GM19397 (cell line): ENCODE data around the gene ESYT2.
"Not testable (repeated sequence)": the region's sequence is repeated elsewhere in the genome, so short reads cannot be mapped to it uniquely, and the experiment has no call there.

Experiments used
- ATAC-seq: cut with Tn5 transposase; IDR thresholded peaks from one replicate; pipeline ENCODE4 v1.9.1; 2021; ENCODE audit warnings: mild to moderate bottlenecking, moderate library complexity; ENCODE audit not compliant: unreplicated experiment

ESYT2 gene, protein sequence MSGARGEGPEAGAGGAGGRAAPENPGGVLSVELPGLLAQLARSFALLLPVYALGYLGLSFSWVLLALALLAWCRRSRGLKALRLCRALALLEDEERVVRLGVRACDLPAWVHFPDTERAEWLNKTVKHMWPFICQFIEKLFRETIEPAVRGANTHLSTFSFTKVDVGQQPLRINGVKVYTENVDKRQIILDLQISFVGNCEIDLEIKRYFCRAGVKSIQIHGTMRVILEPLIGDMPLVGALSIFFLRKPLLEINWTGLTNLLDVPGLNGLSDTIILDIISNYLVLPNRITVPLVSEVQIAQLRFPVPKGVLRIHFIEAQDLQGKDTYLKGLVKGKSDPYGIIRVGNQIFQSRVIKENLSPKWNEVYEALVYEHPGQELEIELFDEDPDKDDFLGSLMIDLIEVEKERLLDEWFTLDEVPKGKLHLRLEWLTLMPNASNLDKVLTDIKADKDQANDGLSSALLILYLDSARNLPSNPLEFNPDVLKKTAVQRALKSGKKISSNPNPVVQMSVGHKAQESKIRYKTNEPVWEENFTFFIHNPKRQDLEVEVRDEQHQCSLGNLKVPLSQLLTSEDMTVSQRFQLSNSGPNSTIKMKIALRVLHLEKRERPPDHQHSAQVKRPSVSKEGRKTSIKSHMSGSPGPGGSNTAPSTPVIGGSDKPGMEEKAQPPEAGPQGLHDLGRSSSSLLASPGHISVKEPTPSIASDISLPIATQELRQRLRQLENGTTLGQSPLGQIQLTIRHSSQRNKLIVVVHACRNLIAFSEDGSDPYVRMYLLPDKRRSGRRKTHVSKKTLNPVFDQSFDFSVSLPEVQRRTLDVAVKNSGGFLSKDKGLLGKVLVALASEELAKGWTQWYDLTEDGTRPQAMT

DNA sequence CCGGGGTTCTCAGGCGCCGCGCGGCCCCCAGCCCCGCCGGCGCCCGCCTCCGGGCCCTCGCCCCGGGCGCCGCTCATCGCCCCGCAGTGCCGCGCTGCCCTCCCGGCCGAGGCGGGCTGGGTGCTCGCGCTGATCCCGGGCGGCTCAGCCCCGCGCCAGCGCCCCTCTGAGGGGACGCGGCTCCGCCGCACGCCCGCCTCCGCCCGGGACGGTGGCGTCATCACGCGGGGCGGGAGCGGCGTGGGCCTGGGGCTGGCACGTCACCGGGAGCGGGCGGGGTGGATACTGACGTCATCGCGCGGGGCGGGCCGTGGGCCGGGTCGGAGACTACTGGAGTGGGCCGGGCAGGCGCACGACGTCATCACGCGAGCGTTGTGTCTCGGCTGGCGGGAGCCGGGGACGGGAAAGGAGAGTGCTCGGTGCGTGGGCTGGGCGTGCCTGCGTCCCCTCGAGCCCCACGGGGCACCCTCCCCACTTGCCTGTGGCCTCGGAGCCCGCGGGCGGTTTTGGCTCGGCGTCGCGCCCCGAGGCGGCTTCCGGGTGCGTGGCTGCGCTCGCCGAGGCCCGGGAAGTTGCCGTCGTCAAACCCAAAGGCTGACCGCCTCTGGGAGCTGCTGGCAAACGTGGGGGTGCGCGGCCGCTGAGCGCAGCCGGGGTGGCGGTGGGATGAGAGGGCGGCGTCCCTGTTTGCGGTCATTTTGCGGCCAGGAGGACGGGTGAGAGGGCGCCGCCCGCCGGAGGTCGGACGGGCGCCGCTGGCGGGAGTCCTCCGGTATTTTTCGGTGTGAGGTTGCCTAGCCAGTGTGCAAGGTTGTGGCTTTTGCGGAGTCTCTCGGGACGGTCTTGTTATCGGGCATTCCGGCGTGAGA is at the start of gene ESYT2:
Gene ESYT2 (minus strand): TSS at position 168 of the 869 bp plus-strand sequence. CDS start 91 bp downstream, at position 77.
- ATAC-seq: peak; percentile 88

DNA sequence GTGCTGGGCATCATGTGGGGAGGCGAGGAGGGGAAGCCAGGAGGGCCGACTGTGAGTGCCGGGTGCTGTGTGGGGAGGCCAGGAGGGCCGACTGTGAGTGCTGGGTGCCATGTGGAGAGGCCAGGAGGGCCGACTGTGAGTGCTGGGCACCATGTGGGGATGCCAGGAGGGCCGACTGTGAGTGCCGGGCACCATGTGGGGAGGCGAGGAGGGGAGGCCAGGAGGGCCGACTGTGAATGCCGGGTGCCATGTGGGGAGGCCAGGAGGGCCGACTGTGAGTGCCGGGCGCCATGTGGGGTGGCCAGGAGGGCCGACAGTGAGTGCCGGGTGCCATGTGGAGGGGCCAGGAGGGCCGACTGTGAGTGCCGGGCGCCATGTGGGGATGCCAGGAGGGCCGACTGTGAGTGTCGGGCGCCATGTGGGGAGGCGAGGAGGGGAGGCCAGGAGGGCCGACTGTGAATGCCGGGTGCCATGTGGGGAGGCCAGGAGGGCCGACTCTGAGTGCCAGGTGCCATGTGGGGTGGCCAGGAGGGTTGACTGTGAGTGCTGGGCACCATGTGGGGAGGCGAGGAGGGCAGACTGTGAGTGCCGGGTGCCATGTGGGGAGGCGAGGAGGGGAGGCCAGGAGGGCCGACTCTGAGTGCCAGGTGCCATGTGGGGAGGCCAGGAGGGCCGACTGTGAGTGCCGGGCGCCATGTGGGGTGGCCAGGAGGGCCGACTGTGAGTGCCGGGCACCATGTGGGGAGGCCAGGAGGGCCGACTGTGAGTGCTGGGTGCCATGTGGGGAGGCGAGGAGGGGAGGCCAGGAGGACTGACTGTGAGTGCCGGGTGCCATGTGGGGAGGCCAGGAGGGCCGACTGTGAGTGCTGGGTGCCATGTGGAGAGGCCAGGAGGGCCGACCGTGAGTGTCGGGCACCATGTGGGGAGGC is 49.1 kb upstream of the ESYT2 start:
- ATAC-seq: not testable (repeated sequence)

DNA sequence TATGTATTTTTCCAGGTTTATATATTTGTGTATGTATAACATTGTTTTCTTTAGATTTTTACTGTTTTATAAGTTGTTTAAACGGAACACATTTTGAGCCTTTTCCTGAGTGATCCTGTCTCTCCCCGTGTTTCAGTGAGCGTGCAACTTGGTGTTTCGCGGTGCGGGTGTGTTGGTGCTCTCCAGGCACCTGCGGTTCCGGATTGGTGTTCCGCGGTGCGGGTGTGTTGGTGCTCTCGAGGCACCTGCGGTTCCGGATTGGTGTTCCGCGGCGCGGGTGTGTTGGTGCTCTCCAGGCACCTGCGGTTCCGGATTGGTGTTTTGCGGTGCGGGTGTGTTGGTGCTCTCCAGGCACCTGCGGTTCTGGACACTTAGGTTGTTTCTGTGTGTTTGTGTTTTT is 47.7 kb upstream of the ESYT2 start:
- no peak for ATAC-seq

DNA sequence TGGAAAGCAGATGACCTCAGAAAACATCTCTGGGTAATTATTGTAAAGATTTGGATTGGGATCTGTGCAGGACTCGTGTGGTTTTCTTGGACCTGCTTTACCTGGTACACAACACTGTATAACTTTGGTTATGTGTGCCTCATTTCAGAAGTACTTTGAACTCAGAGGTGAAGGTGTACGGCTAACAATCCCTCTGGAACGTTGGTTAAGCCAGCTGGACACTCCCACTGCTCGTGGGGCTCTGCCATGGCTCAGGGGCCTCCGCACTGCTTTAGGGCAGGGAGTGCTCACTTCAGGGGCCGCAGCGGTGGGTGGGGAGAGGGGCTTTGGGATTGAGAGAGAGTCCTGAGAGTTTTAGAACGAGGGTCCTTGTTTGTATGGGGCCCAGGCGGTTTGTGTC is 40.6 kb upstream of the ESYT2 start:
- ATAC-seq: no peak

DNA sequence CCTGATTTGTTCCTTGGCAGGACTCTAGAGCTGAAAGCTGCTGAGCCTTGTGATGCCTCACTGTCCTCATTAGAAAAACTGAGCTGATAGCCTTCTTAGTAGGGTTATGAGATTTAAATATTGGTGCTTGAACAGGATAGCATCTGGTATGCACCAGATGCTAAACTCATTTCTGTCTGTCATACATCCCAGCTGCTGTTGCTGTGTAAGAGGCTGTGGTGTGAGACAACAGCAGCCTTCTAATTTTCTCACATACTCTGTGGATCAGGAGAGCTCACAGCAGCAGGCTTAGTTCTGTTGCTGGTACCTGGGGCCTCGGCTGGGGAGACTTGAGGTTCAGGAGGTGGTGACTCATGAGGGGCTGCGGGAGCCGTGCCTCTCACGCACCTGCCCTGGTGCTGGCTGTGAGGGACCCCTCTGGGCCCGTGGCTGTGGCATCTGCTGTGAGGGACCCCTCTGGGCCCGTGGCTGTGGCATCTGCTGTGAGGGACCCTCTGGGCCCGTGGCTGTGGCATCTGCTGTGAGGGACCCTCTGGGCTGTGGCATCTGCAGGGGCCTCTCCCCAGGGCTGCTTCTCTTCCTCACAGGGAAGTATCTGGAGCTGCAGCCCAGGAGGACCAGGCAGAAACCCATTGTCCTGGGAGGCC is 39.6 kb upstream of the ESYT2 start:
- ATAC-seq: no peak

DNA sequence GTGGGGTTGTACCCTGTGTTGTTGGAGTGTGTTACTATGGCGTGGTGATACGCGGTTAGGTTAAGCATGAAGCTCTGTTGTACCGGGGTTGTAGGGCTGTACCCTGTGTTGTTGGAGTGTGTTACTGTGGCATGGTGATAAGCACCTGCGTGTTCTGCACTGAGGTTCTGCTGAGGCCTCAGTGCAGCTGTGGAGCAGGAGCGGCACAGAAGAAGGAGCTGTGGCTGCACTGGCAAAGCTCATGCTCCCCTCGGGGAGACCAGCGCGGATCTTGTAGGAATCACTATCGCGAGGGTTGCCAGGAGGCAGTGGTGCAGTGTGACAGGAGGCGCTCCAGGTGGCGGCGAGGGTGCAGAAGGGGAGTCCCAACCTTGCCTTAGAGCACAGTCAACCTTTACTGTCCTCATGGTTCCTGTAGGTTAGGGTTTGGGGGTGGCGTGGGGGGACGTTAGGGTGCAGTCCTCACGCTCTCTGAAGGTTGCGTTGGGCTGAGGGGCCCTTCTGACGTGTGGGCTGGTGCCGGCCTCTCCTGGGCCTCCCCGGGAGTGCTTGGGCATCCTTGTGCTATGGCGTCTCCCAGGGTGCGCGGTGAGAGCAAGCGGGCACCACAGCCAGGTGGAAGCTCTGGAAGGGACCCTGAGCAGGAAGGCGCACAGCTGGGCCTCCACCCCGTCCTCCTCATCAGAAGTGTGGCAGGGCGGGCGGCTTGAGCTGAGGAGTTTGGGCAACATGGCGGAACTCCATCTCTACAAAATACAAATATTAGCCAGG is 38.1 kb upstream of the ESYT2 start:
- ATAC-seq: no peak

DNA sequence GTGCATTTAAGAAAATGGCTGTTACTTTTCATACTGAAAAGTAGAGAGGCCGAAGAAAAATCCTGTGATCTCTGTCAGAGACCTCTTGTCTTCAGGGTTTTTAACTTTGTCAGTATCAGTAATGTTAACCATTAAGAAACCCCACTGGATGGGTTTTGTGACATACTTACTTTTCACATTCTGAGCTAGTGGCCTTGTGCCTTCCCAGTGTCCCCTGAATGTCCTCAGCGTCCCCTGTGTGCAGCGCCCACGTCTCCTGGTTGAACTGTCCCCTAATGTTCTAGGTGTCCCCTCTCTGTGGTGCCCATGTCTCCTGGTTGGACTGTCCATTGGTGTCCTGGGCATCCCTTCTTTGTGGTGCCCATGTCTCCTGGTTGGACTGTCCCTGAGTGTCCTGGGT is 36.7 kb upstream of the ESYT2 start:
- no peak for ATAC-seq

DNA sequence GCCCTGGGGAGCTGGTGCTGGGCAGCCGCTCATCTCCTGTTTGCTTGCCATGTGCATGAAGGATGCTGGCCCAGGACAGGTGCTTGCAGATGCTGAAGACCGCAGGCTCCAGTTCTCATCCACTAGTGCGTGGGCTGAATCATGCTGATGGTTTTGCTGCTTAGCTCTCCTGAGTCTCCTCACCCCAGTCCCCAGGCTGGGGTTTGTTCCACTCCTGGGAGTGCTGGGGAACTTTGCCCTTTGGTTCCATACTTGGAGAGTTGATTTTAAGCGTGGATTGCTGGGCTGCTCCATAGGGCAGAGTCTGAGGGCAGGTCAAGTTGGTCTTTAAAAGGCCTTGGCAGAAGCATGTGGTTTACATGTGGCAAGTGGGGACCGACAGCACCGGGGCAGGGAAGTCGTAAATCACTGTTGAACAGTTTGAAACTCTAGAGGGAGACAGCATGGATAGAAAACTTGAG is 36.2 kb upstream of the ESYT2 start:
- ATAC-seq: no peak

DNA sequence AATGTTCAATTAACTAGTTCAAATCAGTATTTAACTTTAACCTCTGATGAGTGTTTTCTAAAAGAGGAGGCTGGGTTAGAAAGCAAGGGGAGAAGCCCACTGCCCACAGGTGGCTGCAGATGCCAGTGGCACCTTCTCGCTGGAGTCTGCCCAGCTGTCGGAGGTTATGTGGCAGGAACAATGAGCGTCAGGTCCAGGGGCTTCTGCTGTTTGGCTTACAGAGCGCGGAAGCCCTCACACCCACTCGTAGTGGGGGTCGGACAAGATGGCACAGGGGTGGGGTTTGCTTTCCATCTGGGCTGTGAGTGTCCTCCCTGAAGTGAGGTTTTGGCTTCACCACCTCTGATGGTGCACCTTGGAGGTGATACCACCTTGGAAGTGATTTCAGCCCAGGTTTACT is 35.5 kb upstream of the ESYT2 start:
- ATAC-seq: no peak

DNA sequence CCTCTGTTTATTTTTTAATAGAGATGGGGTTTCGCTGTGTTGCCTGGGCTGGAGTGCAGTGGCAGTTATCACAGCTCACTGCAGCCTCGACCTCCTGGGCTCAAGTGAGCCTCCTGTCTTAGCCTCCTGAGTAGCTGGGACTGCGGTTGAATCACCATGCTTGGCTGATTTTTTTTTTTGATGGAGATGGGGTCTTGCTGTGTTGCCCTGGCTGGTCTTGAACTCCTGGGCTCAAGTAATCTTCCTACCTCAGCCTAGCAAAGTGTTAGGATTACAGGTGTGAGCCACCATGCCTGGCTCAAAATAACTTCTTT is 35.2 kb upstream of the ESYT2 start:
- ATAC-seq: no peak

DNA sequence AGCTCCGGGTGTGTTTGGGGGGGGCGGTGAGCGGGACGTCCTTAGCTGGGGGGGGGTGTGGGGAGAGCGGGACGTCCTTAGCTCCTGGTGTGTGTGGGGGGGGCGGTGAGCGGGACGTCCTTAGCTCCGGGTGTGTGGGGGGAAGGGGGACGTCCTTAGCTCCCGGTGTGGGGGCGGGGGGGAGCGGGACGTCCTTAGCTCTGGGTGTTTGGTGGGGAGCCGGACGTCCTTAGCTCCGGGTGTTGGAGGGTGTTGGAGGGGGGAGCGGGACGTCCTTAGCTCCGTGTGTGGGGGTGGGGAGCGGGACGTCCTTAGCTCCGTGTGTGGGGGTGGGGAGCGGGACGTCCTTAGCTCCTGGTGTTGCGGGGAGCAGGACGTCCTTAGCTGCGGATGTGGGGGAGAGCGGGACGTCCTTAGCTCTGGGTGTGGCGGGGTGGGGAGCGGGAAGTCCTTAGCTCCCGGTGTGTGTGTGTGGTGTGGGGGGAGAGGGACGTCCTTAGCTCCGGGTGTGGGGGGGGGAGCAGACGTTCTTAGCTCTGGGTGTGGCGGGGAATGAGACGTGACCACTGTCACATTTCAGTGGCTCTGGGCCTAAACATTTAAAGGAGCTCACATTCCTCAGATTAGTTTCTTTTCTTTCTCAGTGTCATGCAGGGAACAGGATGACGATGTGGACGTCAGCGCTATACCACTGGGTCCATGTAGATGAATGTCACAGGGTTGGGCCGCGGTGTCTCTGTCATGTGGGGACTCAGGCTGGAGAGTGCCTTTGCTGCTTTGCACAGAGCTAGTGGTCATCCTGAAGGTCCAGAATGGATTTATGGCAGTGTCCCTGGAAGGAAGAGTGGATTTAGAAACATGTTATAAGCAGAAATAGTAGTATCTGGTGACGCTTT is 34.5 kb upstream of the ESYT2 start:
- no peak for ATAC-seq

DNA sequence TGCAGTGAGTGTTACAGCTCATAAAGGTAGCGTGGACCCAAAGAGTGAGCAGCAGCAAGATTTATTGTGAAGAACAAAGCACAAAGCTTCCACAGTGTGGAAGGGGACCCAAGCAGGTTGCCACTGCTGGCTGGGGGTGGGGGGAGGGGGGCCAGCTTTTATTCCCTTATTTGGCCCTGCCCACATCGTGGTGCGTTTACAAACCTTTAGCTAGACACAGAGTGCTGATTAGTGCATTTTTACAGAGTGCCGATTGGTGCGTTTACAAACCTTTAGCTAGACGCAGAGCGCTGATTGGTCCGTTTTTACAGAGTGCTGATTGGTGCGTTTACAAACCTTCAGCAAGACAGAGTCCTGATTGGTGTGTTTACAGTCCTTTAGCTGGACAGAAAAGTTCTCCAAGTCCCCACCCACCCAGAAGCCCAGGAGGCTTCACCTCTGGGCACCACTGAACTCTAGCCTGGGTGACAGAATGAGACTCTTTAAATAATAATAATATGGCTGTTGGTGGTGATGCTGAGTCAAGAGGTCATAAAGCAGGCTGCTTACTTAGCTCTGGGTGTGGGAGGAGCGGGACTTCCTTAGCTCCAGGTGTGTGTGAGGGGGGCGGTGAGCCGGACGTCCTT is 33.8 kb upstream of the ESYT2 start:
- ATAC-seq: not testable (repeated sequence)

DNA sequence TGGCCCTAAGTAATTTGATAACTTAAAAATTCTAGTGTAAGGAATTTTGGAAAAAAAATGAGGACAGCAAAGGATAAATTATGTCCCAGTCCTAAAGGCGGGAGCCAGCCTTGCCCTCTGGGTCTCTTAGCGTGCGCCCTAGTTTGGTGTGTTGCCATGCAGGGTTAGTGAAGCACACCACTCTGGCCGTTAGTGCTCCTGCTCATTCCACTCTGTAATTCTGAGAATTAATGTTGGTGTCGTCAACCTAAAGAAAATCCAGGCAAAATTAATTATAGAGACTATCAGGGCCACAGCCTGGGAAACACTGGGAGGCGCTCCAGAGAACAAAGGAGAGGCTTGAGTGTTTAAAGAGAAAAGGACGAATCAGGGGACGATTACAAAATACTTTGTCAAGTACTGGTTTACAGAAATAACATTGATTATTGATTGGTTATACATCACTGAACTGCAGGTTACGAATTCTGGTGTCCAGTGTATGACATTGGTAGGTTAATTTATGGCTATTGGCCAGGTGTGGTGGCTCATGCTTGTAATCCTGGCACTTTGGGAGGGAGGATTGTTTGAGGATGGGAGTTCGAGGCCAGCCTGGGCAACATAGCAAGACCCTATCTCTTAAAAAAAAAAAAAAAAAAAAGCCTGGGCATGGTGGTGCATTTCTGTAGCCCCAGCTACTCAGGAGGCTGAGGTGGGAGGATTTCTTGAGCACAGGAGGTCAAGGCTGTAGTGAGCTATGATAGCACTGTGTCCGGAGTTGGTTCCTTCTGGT is 32.8 kb upstream of the ESYT2 start:
- no peak for ATAC-seq

DNA sequence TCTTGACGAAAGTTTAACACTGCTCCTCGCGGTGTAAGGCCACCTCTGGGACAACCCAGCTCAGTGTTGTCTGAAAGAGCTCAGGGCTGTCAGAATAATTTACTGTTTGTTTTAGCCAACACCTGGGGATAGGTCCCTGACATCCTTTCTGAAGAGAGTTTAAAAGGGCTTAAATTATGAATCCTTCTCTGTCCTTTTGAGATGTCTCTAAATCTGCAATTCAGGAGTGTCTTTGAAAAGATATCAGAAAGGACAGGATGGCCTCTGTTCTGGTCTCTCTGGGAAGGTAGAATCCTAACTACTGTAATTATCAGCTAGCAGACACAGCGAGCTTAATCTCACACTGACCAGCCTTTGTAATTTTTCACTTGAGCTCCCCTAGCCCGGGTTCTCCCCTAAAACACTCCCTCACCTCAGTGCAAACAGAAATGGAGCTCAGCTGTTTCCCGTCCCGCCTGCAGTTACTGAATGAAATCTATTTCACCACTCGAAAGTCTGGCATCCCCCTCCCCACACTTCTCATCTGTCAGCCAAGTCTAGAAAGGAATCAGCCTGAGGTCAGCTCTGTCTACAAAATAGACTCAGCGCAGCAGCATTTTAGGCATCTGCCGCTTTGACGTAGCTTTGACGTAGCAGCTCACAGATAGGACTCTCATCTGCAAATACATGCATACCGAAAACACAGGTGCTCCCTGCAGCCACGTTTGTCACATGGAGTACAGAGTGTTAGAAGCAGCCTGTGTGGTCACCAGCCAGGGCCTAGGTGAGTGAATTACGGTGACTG is 31.9 kb upstream of the ESYT2 start:
- ATAC-seq: no peak

DNA sequence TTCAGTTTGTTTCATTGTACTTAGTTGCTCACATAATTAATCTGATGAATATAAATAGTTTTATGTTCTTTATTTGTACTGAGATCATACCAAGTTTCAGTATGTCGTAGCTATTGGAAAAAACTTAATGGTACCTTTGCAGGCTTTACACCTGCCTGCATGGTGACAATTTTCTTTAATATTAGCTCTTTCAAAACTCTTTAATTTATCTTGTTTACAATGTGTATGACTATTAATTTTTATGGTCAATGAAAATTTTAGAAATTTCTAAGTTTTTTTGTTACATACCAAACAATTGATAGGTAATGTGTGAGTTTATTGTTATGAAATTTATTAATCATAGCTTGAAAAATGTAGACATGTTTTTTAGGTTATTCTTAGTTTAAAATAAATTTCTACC is 31.1 kb upstream of the ESYT2 start:
- ATAC-seq: no peak
